GM12891 (cell line): ENCODE measurements around the gene TNMD.

Experiments used
- PAX5 ChIP-seq: IDR thresholded peaks from 2 replicates; pipeline ENCODE4 v1.6.1; 2011; ENCODE audit warnings: low read length, moderate library complexity, mild to moderate bottlenecking; ENCODE audit not compliant: insufficient read depth, severe bottlenecking
- POLR2A ChIP-seq: IDR thresholded peaks from 2 replicates; pipeline ENCODE4 v1.6.1; 2011; ENCODE audit warnings: low read depth, low read length, control low read depth
- POLR2AphosphoS5 ChIP-seq: IDR thresholded peaks from 2 replicates; pipeline ENCODE4 v1.6.1; 2011; ENCODE audit warnings: low read depth, low read length, control low read depth
- POU2F2 ChIP-seq: IDR thresholded peaks from 2 replicates; pipeline ENCODE4 v1.6.1; 2011; ENCODE audit warnings: low read depth, mild to moderate bottlenecking, control low read depth, low read length, moderate library complexity
- SPI1 ChIP-seq: IDR thresholded peaks from 2 replicates; pipeline ENCODE4 v1.6.1; 2011; ENCODE audit warnings: low read depth, low read length, control low read depth
- TAF1 ChIP-seq: IDR thresholded peaks from 2 replicates; pipeline ENCODE4 v1.6.1; 2011; ENCODE audit warnings: low read depth, low read length, control low read depth

DNA sequence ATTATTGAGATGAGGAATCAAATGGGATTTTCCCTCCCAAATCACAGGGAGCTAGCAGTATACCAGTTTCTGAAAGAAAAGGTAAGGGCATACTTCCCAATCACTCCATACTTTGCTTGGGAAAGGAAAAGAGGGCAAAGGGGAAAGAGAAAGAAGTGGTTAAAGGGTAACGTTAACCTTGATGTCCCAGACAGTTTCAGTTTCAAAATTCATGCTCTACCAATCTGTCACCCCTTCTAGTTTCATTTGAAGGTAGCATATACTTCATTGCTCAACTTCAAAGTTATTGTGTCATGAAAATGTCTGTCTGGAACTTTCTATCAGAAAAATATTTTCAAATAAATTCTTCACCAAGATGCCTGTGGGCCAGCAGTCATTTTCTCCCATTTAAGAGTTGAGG lies 16.0 kb downstream of the TNMD start:
- TF ChIP-seq POLR2AphosphoS5 (no peak), POLR2A (no peak), SPI1 (no peak), TAF1 (no peak), POU2F2 (no peak), PAX5 (no peak)
